Middle frontal gyrus (tissue), 1 donor: Measurements from ENCODE around the gene MAPRE2.

Experiments used
- DNase-seq: peaks from one replicate; pipeline ENCODE4 v3.0.0-alpha.2; 2015; ENCODE audit warnings: low spot score; ENCODE audit errors: extremely low spot score

MAPRE2 gene

DNA sequence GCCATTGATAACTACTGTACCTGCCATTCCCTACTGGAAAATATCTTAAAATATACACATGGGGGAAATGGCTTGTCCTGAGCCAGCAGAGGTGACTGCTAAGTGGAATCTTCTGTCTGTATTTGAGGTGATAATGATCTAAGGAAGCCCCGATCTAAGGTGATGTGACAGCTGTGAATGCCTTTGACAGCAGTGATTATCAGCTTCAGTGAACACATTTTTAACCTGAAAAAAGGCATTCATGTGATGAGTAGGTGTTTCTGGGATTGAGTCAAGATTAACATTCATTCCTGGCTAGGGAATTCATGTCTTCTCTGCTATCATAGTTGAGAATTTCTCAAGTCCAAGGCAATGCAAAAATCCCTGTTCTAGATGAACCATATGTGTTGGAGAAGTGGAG is 9.1 kb upstream of the MAPRE2 start:
- DNase-seq = no peak

DNA sequence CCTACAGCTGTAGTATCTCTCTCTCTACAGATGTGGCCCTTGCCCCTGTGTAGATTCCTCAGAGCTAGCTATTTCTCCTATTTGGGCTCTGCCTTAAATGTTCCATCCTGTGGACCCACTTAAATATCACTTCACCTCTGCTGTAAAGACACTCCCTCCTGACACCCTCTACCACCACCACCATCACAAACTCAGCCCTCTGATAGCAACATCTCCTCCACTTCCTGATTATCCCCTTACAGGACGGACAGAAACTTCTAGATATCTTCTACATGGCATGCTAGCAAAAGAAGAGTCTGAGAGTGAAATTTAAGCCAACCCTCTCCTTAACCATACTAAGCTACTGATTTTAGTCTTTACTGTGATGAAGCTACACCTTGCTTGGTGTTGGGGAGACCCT is 3.2 kb upstream of the MAPRE2 start:
- no peak for DNase-seq

DNA sequence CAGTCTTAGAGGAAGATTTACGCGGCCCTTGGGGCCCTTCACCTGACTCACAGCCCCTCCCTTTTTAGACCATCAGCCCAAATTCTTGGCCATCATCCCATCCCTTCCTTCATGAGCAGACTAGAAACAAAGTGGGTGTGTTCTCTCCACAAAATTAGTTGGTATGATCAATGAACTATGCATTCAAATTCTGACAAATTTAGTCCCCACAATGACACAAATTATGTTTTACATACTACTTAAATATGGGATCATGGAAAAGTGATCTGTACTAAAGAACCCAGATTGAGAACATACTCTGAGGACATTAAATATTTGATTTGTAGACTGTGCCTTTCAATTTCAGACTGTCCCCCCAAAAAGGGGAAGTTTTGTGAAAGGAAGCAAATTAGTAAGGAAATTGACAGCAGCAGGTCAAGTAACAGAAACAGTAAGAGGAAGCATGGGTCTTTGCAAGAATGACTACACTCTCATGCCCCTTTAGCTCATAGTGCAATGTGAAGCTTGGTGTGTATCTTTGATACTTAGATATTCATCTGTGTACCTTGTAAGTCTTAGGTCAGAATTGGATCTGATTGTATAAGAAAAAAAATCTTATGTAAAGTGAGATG is 2.2 kb upstream of the MAPRE2 start:
- no peak for DNase-seq

DNA sequence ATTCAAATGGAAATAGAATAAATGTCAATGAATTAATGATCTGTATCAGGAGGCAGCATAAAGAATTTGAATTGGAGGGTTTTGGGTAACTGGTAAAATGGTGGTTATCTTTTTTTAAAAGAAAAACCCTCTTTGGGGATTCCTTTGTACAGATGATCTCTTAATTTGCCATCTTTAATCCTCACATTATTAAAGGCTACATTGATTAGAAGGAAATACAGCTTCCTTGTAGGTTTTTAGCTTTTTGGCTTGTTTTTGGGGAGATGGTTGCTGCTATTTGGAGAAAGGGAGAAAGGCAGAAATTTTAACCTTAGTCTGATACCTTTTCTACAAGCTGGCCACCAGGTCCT is 600 bp upstream of the MAPRE2 start:
- DNase-seq = no peak

DNA sequence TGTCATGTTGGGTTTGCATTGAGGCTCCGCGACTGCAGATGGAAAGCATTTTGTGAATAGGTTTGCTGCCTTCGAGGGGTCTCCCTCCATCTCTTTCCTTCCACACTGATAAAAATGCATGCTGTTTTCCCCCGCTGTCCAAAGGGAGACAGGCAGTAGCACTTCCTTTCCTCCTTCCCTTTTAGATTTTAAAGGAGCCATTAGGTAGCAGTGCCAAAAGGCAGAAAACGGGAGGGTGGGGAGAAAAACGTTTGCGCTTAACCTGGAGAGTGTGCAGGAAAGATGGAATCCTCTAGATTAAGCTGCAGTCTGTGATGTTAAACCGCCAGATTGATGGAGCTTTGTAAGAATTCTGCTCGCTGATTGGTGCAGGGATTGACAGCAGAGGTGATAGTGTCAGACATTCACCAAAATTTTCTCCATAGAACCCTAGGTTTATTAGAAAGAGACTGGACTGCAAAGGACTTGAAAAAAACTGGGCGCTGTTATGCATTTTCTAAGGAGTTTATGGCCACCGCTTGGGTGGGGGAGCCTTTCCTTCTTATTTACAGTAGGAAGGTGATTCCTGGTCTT is 688 bp downstream of the MAPRE2 start:
- DNase-seq = no peak

DNA sequence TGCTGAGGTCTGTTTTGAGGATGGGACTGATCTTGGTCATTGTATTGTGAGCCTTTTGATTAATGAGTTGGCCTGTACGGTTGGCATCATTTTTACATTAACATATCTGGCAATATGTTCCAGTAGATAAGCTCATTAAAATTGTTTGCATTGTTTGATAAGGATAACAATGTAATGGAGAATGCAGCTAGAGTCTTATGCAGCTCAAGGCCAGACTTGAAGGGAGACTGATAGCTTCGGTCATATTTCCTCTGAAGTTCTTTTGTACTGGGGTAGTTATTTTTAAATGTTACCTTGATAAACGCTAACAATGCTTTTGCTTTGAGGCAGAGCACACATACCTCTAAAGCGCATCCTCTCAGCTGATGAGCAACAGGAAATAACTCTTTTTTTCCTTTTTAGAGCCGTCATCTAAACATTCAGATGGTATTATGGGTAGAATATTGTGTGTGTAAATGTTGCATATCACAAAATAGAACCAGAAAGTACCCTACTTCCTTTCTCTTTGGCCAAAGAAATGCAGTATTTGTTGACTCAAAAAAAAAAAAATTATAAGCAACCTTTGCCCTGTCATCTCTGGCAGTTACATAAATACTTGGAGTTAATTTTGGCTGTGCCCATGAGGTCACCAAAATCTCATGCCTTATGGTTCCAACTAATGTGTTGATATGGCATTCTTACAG is 1.3 kb downstream of the MAPRE2 start:
- no peak for DNase-seq

DNA sequence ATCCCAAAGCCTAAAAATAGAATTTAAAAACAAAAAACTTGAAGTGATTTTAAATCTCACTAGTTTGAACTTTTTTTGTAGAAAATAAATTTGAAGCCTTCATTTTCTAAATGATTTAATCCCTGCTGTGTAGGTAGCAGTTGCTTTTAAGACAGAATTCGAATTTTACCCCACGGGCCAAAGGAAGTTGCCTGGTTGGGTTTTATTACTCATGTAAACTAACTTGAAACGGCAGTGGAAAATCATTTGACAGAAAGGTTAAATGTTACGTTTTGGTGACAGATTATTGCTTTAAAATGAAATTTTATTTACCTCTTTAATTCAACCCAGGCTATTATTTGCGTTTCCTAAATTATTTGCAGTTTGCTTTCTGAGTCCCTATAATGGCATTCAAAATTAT is 2.0 kb downstream of the MAPRE2 start:
- no peak for DNase-seq

DNA sequence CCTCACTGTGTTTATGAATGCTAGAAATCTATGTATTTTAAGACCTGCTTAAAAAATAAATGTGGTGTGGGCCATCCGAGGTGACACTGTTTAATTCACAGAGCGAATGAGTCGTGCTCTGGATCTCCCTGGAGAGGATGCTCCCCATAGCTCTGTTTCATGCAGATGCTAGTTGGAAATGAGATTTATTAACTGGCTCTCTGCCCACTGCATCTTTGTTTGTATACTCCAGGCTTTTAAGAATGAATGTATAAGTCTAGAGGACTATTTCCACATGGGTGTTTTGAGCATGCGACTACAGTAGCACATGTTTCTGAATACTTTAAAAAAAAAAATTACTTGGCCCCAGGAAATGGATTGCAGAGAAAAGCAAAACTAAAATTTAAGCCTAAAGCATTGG is 3.9 kb downstream of the MAPRE2 start:
- DNase-seq = no peak

DNA sequence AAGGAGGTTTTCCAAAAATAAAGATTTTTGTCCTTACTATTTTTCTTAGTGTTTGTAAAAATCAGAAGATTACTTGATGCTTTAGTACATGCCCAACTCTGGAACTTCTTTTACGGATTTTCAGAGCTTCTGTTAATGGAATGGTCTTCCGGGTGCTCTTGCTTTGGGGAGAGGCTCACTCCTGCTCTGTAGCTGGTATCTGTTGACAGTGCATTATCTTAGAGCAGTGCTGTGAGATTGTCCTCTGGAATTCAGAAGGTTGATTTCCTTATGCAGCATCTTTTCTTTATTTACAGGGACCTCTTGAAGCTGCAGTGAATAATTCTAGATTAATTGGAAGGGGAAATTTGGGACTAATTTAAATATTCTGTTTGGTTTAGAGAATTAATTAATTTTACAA is 4.6 kb downstream of the MAPRE2 start:
- no peak for DNase-seq

DNA sequence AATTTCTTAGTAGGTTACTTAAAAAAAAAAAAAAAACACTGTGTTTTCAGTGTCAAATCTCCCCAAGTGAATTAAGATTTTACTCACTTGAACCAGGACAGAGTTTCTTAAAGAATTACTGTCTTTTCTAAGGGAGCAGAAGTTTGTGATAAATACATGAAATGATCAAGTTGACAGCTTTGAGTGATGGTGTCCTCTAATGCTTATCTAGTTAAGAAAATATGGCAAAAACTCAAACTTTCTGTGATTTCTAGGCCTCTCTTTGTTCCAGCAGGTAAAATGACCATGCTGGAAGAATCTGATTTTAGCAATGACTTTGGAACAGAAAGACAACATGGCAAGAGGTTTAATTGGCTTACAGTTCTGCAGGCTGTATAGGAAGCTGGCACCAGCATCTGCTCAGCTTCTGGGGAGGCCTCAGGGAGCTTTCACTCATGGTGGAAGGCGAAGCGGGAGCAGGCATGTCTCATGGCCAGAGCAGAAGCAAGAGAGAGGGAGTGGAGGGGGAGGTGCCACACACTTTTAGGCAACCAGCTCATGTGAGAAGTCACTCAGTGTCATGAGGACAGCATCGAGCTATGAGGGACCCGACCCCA is 6.6 kb downstream of the MAPRE2 start:
- DNase-seq = no peak

DNA sequence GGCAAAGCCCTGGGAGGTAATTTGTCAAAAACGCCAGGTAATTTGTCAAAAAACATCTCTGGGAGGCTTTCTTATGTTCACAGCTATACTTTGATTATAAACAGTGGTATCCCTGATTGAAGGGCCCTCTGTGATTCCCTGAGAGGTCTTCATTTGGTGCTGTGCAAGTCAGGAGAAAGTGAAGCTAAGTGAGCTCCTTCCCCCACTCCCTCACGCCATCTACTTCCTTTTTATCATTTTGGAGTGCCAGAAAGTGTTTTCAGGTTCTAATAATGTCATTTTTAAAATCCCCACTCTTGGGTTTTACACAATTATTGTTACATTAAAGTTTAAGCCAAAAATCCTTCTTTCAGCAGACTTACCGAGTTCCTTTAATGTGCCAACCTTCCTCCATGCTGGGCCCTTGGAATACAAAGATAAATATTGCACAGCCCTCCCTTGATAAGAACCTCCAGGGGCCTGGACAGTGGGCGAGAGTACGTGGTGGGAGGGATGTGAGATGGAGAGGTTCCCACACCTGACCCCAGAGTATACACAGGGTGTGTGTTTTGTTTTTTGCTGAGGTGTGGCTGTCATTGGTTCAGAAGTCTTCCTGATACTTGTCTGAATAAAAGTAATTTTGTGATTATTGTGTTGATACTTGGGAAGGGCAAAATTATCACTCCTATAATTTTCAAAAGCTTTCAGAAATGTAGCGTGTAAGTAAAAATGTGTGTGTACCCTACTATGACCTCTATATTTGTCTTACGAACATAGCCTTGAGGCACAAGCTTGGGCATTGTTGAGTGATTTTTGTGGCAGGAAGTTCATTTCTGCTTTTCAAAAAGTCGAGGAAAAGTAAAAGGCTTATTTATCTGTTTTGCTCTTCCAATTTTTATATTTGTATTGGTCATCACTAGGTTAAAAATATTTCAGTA is 8.2 kb downstream of the MAPRE2 start:
- DNase-seq = no peak

DNA sequence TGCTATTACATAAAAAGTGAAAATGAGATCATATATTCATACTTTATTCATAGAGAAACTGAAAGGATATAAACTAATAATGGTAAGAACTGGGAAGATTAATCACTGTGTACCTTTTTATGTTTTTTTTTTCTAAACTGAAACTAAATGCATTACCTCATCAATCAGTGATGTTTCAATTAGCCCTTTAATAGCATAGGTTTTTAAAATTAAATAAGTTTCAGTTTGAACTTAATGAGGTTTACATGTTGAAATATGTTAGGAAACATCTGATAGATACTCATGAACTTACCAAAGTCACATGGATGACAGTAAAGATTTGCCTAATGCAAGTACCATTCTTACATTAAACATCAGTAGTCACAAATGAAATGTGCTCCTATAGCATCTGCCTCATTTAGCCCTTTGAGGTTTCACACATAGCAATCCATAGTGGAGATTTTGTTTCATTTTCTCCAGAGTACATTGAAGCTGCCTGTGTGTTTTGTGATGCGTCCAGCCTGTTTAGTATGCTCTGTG is 8.9 kb downstream of the MAPRE2 start:
- DNase-seq = no peak

DNA sequence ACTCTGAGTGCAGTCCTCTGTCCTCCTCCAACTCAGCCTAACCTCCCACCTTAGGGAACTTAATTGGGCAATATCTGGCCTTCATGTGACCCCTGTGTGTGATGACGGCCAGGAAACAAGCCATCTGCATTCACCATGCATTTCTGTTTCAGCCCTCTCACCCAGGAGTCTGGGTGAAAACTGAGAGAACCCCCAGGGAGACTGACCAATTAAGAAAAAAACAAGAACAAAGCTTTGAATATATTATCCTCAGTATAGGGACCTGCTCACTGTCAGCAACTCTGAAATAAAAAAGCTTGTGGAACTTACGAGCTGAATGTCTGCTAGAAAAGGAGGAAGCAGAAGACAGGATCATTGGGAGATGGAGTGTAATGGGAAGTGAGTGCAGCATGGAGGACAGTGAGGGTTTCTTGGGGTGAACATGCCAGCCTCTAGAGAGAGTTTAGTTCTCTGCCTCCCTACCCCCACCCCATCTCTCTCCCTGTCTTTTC is 9.5 kb downstream of the MAPRE2 start:
- no peak for DNase-seq

DNA sequence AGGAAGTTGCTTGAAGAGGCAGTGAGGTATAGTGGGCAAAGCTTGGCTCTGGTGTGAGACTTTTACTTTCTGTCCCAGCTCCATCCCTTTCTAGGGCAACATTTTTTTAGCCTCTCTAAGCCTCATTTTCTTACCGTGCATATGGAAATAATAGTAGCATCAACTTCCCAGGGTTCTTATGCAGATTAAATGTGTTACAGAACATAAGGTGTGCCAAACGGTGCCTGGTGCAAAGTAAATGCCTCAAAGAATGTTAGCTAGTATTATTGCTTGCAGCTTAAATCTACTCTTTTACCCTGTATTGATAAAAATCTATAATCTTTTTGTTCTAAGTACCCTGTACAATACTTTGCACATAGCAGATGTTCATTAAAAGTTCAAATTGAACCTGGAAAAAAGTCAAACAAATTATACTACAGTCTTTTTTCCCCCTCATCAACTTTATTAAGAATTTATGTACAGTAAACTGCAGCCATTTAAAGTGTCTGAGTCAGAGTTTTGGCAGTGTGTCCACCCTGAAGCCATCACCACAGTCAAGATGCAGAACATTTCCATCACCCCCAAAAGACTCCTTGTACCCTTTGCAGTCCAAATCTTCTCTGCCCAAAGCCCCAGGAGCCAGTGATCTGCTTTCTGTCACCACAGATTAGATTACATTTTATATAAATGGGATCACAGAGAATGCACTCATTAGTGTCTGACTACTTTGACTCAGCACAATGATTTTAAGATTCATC is 10.6 kb downstream of the MAPRE2 start:
- no peak for DNase-seq

DNA sequence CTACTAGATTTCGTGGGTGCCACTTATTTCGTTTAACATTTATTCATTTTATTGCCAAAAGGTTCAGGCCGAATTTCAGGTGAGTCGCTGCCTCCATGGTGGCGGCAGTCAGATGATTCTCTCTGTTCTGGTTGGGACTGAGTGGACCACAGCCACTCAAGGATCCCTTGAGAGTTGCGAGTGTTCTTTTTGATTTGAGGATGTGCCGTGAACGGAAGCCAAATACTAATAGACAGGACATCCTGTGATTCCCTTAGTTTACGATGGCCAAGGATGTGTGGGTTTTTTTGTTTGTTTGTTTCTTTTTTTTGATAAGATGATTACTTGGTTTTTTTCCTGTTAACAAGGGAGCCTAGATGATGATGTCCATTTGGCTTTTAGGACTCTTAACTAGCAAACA is 13.2 kb downstream of the MAPRE2 start:
- no peak for DNase-seq

DNA sequence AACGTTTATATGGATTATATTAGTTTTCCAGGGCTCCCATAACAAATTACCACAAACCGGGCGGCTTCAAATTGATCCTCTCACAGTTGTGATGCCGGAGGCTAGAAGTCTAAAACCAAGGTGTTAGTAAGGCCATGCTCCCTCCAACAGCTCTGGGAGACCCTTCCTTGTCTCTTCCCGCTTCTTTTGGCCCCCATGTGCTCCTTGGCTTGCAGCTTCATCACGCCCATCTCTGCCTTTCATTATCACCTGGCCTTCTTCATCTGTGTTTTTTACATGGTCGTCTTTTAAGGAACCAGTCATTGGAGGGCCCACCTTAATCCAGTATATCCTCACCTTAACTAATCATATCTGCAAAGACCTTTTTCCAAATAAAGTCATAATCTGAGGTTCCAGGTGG is 13.9 kb downstream of the MAPRE2 start:
- no peak for DNase-seq

DNA sequence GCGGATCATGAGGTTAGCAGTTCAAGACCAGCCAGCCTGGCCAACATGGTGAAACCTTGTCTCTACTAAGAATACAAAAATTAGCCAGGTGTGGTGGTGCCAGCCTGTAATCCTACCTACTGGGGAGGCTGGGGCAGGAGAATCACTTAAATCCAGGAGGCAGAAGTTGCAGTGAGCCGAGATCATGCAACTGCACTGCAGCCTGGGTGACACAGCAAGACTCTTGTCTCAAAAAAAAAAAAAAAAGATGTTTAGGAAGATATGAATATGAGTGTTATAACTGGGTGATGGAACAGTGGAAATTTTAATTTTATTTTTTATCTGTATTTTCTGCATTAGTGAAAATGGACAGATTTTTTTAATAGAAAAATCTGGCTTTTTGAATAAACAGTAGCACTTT is 14.5 kb downstream of the MAPRE2 start:
- no peak for DNase-seq

DNA sequence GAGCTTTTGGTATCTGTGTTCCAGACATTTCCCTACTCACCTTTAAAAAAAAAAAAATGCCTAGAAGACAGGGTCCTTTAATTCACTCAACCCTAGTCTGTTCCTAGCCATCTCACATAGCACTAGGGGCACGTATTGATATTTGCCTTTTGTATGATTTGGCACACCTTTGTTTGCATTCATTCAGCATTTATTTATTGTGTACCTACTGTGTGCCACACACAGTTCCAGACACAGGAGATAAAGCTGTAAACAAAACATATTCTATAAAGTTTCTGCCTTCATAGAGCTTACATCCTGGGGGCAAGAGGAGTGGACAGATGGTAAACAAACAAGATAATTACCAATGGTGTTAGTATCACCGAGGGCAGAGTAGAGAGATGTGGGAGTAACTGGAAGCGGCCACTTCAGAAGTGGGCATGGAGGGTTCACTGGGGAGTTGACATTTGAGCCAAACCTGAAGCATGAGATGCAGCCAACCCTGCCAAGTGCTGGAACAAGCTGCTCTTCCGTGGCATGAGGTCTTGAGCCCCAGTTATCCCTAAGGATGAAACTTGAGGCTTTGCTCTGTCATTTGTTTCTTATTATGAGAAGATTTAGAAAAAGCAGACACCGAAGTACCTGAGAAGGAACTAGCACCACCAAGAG is 18.2 kb downstream of the MAPRE2 start:
- DNase-seq = no peak

DNA sequence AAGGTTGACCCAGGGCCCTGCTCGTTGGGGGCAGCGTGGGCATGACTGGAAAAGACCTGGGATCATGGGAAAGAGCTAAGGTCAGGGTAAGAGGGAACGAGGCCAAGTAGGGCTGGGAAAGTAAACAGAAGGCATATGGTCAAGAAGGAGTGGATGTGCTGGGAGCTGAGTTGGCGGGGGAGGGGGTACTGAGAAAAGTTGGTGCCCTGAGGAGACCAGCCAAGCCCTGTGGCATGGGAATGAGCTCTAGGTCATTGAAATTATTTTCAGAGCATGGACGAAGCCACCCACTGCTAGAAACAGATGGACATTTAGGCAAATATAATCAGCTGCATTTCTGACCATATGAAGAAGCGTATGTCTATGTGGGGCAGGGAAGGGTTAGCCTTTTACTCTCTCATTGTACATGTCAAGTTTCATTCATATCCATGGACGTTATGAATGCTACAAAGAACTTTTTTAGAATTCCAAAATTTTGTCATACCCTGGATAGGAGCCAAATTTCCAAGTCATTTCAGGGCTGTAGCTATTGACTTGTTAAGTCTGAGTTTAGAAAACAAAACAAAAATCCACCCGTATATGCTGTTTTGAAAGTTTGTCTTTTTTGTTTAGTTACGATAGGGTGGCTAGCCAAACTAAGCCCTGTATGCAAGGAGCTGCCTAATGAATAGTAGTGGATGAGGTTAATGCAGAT is 19.1 kb downstream of the MAPRE2 start:
- DNase-seq = no peak

DNA sequence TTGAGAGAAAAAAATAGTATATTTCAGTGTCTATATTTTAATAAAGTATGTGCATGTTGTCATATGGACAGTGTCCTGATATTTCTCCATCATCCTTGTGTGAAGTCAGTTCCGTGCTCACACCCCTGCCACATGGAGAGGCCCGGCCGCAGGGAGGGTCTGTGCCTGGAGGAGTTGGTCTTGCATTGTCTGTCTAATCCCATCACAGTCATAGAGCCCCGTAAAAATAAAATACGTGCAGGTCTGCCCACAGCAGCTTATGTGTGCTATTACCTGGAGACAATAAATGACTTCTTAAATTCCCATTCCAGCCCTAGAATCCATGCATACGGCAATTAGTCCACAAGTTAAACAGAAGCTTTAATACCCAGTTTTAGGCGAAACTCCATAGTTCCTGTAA is 20.1 kb downstream of the MAPRE2 start:
- no peak for DNase-seq
